Neural progenitor cell (in vitro differentiated cells): ENCODE data around the gene POTEG. TPM values are rescaled to one million over a fixed set of nuclear protein-coding genes. Genes with fewer than 3 reads are reported as not detected.
"Not testable (repeated sequence)": the region's sequence is repeated elsewhere in the genome, so short reads cannot be mapped to it uniquely, and the experiment has no call there.

ENCODE experiments used
- DNase-seq: peaks from one replicate; pipeline ENCODE4 v3.0.0-alpha.2; 2016; ENCODE audit warnings: low spot score
- H2AFZ ChIP-seq: fragments of 200-600 bp; sonication (generic); replicated peaks from 2 replicates; pipeline ENCODE4 v1.6.1; 2016; ENCODE audit warnings: antibody characterized with exemption
- H3F3A ChIP-seq: fragments of 200-600 bp; sonication (generic); 2 replicates; pipeline ENCODE4 v1.6.1; 2016; ENCODE audit warnings: antibody characterized with exemption, low read depth
- H3K27ac ChIP-seq: fragments of 200-600 bp; sonication (generic); 2 replicates; pipeline ENCODE4 v1.5.1; 2016; ENCODE audit warnings: mild to moderate bottlenecking
- H3K27me3 ChIP-seq: fragments of 200-600 bp; sonication (generic); 2 replicates; pipeline ENCODE4 v1.6.1; 2016; ENCODE audit warnings: mild to moderate bottlenecking, moderate library complexity
- H3K36me3 ChIP-seq: fragments of 200-600 bp; sonication (generic); 2 replicates; pipeline ENCODE4 v1.5.1; 2016
- H3K4me1 ChIP-seq: fragments of 200-600 bp; sonication (generic); 2 replicates; pipeline ENCODE4 v1.6.1; 2016; ENCODE audit warnings: mixed run types
- H3K4me2 ChIP-seq: fragments of 200-600 bp; sonication (generic); 2 replicates; pipeline ENCODE4 v1.6.1; 2016
- H3K4me3 ChIP-seq: fragments of 200-600 bp; sonication (generic); 2 replicates; pipeline ENCODE4 v1.5.1; 2016
- H3K79me2 ChIP-seq: fragments of 200-600 bp; sonication (generic); 2 replicates; pipeline ENCODE4 v1.6.1; 2016; ENCODE audit warnings: low read depth
- H3K9ac ChIP-seq: fragments of 200-600 bp; sonication (generic); 2 replicates; pipeline ENCODE4 v1.6.1; 2016
- H3K9me3 ChIP-seq: fragments of 200-600 bp; sonication (generic); 2 replicates; pipeline ENCODE4 v1.5.1; 2016; ENCODE audit warnings: low read depth
- H4K20me1 ChIP-seq: fragments of 200-600 bp; sonication (generic); 2 replicates; pipeline ENCODE4 v1.6.1; 2016; ENCODE audit warnings: low read depth
- H3K27ac Mint-ChIP-seq: 3 replicates; pipeline ENCODE4 v1.8.0; 2021; ENCODE audit warnings: mixed read lengths
- H3K27me3 Mint-ChIP-seq: 2 replicates; pipeline ENCODE4 v1.8.0; 2022; ENCODE audit warnings: low read depth, mild to moderate bottlenecking, inconsistent platforms, moderate library complexity, mixed read lengths; ENCODE audit not compliant: insufficient read depth
- H3K36me3 Mint-ChIP-seq: 3 replicates; pipeline ENCODE4 v1.8.0; 2021; ENCODE audit warnings: mixed read lengths
- H3K4me1 Mint-ChIP-seq: 3 replicates; pipeline ENCODE4 v1.8.0; 2021; ENCODE audit warnings: mixed read lengths
- H3K4me3 Mint-ChIP-seq: 3 replicates; pipeline ENCODE4 v1.8.0; 2021; ENCODE audit warnings: mild to moderate bottlenecking, moderate library complexity, mixed read lengths
- H3K9me3 Mint-ChIP-seq: 3 replicates; pipeline ENCODE4 v1.8.0; 2020; ENCODE audit warnings: mixed read lengths
- total RNA-seq: library from RNA; depleted of rRNA; stranded (reverse); fragments of >200 nt; gene quantifications from 2 replicates; pipeline ENCODE4 v1.2.3, GENCODE V29; 2015; ENCODE audit warnings: low replicate concordance

POTEG gene
- not detected in 2 replicates for total RNA-seq

- H3K36me3 Mint-ChIP-seq, H2AFZ ChIP-seq, H3K27ac Mint-ChIP-seq, H3K36me3 ChIP-seq, H3K4me1 ChIP-seq, H3F3A ChIP-seq, DNase-seq, H4K20me1 ChIP-seq, H3K4me1 Mint-ChIP-seq, H3K9ac ChIP-seq, H3K4me2 ChIP-seq, H3K27me3 Mint-ChIP-seq, H3K79me2 ChIP-seq, H3K27me3 ChIP-seq, H3K9me3 ChIP-seq, H3K4me3 ChIP-seq, H3K27ac ChIP-seq, H3K4me3 Mint-ChIP-seq, H3K9me3 Mint-ChIP-seq: not testable (repeated sequence)
These were observed at the start of gene POTEG for GRCh38 chr14:19434241-19434640. TSS of gene POTEG (minus strand) at chr14:19434341. CDS start at chr14:19434289, 52 bp downstream.

GRCh38 chr14:19482093-19482492 lies 48.0 kb upstream of the POTEG start:
- H3K27ac Mint-ChIP-seq, H2AFZ ChIP-seq, H3K4me1 ChIP-seq, H3K9ac ChIP-seq, H3K4me3 Mint-ChIP-seq, H4K20me1 ChIP-seq, H3K36me3 ChIP-seq, H3F3A ChIP-seq, DNase-seq, H3K36me3 Mint-ChIP-seq, H3K79me2 ChIP-seq, H3K27me3 ChIP-seq, H3K9me3 ChIP-seq, H3K9me3 Mint-ChIP-seq, H3K4me2 ChIP-seq, H3K27ac ChIP-seq, H3K4me3 ChIP-seq, H3K27me3 Mint-ChIP-seq, H3K4me1 Mint-ChIP-seq: not testable (repeated sequence)

GRCh38 chr14:19481421-19481820 lies 47.3 kb upstream of the POTEG start:
- not testable (repeated sequence) for H2AFZ ChIP-seq, H3F3A ChIP-seq, H3K36me3 Mint-ChIP-seq, H3K36me3 ChIP-seq, H3K4me3 Mint-ChIP-seq, H3K4me3 ChIP-seq, H3K4me1 ChIP-seq, H3K4me1 Mint-ChIP-seq, H3K9ac ChIP-seq, H3K9me3 ChIP-seq, H3K27me3 ChIP-seq, H3K4me2 ChIP-seq, H3K27ac Mint-ChIP-seq, H3K27ac ChIP-seq, H3K79me2 ChIP-seq, H3K9me3 Mint-ChIP-seq, H4K20me1 ChIP-seq, H3K27me3 Mint-ChIP-seq, DNase-seq

- not testable (repeated sequence) for H3K27ac Mint-ChIP-seq, H3F3A ChIP-seq, H3K36me3 ChIP-seq, H3K27me3 ChIP-seq, H3K4me2 ChIP-seq, H2AFZ ChIP-seq, H3K27me3 Mint-ChIP-seq, H3K9me3 ChIP-seq, H3K4me3 Mint-ChIP-seq, H3K4me1 Mint-ChIP-seq, H3K79me2 ChIP-seq, H3K9me3 Mint-ChIP-seq, H3K4me3 ChIP-seq, H4K20me1 ChIP-seq, H3K27ac ChIP-seq, H3K9ac ChIP-seq, H3K4me1 ChIP-seq, DNase-seq, H3K36me3 Mint-ChIP-seq
These were observed 46.4 kb upstream of the POTEG start for GRCh38 chr14:19480491-19480890.

- H3K36me3 Mint-ChIP-seq, H3K9ac ChIP-seq, H3K9me3 ChIP-seq, H3K27me3 ChIP-seq, H3F3A ChIP-seq, DNase-seq, H3K9me3 Mint-ChIP-seq, H3K27ac ChIP-seq, H3K4me2 ChIP-seq, H3K4me1 ChIP-seq, H3K27ac Mint-ChIP-seq, H3K4me1 Mint-ChIP-seq, H3K79me2 ChIP-seq, H3K4me3 ChIP-seq, H3K36me3 ChIP-seq, H4K20me1 ChIP-seq, H3K27me3 Mint-ChIP-seq, H2AFZ ChIP-seq, H3K4me3 Mint-ChIP-seq: not testable (repeated sequence)
These were observed 11.6 kb upstream of the POTEG start for GRCh38 chr14:19445761-19446160.

DNA sequence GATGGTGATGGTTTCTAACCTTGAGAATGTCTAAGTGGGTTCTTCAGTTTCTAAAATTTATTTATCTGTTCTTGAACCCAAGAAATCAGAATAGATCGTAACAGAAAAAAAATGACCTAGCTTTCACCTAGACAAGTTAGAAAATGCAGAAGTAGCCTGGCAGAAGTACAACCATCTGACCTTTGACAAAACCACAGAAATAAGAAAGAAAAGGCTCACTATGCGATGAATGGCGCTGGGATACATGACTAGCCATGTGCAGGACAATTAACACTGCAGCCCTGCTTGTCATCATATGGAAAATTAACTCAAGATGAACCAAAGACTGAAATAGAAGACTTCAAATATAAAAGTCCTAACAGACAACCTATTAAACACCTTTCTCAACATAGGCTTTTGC lies 5.7 kb upstream of the POTEG start:
- H3K9me3 ChIP-seq, H3K27me3 Mint-ChIP-seq, H3K9me3 Mint-ChIP-seq, H3K4me1 Mint-ChIP-seq, H3F3A ChIP-seq, H3K36me3 ChIP-seq, H4K20me1 ChIP-seq, H3K4me3 ChIP-seq, H3K79me2 ChIP-seq, H3K27me3 ChIP-seq, H3K4me3 Mint-ChIP-seq, H3K36me3 Mint-ChIP-seq, H3K27ac ChIP-seq, H3K4me1 ChIP-seq, H3K9ac ChIP-seq, H3K27ac Mint-ChIP-seq, H3K4me2 ChIP-seq, DNase-seq, H2AFZ ChIP-seq: not testable (repeated sequence)

- not testable (repeated sequence) for H3K4me3 ChIP-seq, H3K36me3 ChIP-seq, H3K9me3 ChIP-seq, H3K9ac ChIP-seq, H3K27me3 ChIP-seq, H3K36me3 Mint-ChIP-seq, H3K4me3 Mint-ChIP-seq, H2AFZ ChIP-seq, H3K27ac ChIP-seq, H3K4me2 ChIP-seq, H3K4me1 Mint-ChIP-seq, H3K4me1 ChIP-seq, H3K9me3 Mint-ChIP-seq, H4K20me1 ChIP-seq, DNase-seq, H3K79me2 ChIP-seq, H3K27ac Mint-ChIP-seq, H3K27me3 Mint-ChIP-seq, H3F3A ChIP-seq
These were observed 5.1 kb upstream of the POTEG start for GRCh38 chr14:19439219-19439618.

- DNase-seq, H3F3A ChIP-seq, H3K4me3 Mint-ChIP-seq, H3K4me1 ChIP-seq, H3K27me3 ChIP-seq, H3K9me3 Mint-ChIP-seq, H3K36me3 Mint-ChIP-seq, H3K9me3 ChIP-seq, H2AFZ ChIP-seq, H3K9ac ChIP-seq, H3K27me3 Mint-ChIP-seq, H3K4me2 ChIP-seq, H3K4me3 ChIP-seq, H4K20me1 ChIP-seq, H3K79me2 ChIP-seq, H3K27ac Mint-ChIP-seq, H3K4me1 Mint-ChIP-seq, H3K27ac ChIP-seq, H3K36me3 ChIP-seq: not testable (repeated sequence)
These were observed 2.9 kb upstream of the POTEG start for GRCh38 chr14:19437126-19437443.
